TTC549 (cell line): ENCODE data around the gene KIAA1586.
"Not testable (repeated sequence)": the region's sequence is repeated elsewhere in the genome, so short reads cannot be mapped to it uniquely, and the experiment has no call there.

ENCODE experiments used
- FAIRE-seq: peaks from 2 replicates; lab custom pipeline; 2012; peaks lifted over from hg19 to GRCh38; lab: Jason Lieb, UNC

The KIAA1586 gene

DNA sequence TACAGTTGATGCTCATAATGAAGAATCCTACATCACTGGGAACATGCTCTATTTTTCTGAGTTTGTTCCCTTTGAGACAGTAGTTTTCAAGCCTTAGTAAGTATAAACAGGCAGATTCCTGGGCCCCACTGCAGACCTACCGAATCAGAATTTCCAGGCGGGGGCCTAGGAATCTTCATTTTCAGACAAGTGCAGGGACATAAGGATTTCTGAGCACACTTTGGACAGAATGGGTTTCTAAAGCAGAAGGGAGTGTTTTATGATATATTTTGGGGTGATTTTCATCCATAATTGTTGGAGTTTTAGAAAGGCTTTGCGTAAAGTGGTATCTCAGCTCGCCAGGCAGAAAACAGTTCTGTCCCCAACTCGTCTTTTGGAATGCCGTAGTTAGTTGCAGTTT, 1.4 kb downstream of the KIAA1586 start:
- not testable (repeated sequence) for FAIRE-seq

DNA sequence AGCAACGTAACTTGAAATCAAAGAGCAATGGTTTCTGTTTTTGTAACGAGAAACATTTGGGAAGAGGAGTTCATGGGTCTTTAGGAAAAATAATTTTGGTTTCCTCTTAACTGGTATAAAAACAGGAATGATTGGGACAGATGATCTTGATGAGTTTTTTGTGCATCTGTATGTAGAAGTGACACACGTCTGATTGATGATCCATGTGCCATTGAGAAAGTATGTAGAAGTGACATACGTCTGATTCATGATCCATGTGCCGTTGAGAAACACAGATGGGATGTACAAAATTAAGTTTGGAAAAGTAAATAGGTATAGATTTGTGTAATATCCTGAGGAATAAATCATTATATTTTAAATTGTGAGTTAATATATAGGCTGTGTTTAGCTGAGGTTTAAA, 2.1 kb downstream of the KIAA1586 start:
- no peak for FAIRE-seq

DNA sequence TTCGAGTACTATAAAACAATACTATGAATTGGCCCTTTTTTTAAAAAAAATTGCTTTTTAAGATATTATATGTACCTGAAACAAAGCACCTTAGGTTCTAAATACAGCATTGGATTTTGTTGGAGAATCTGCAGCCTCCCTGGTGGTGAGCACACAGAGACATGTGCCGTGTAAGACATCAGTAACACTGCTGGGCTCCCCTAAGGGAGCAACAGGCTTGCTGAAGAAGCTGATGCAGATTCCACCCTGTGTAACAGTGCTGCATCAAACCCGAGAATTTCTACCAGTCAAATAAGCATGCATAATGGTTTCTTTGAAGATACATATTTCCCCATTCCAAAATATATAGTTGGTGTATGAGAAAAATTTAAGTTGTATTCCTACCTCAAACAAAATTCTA, 17.4 kb downstream of the KIAA1586 start:
- no peak for FAIRE-seq

DNA sequence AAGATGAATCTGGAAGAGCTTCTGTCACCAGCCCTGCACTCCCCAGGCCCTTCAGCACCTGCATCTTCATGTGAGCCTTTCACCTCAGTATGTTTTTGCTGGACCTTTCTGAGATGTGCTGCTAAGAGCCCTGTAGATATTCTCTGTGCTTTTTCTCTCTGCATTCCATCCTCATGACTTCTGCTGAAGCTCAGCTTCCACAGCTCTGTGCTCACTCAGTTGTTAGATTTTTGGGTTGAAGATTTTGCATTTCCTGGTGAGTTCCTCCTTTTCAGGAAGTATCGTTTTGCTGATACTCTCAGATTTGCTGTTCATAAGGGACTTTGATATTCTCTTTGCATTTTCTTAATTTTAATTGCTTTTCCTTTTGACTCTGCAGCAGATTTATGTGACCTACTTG, 18.3 kb downstream of the KIAA1586 start:
- FAIRE-seq, result no peak

DNA sequence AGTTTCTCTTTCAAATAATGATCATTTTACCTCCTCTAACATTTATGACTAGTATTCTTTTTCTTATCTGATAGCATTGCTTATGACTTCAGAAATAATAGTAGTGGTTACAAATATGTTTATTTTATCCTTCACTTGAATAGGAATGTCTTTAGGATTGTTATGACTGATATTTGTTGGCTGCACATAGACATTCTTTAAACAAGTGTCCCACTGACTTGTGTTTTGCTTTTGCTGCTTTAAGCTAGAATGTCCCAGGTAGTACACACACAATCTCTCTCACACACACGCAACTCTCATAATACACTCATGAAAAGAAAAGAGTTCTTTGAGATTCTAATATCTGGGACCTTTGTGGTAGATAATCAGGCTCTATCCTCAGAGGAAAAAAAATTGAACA, 21.6 kb downstream of the KIAA1586 start:
- no peak for FAIRE-seq

DNA sequence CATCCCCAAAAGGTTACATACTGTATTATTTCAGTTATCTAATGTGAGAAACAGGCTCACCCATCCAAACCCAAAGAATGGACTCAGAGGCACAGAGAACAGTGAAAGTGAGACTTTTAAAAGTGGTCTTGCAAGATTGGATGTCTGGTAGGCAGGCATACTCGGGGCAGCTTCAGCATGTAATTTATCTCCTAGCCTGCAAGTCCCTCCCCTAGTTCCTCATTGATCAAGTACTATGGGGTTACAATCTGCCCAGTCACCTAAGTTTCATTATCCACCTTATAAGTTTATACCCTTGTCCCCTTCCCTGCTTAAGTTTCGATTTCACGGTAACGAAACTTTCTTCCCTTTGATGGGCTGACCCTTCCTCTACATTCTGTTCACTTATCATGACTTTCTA, 22.7 kb downstream of the KIAA1586 start:
- FAIRE-seq, result no peak

DNA sequence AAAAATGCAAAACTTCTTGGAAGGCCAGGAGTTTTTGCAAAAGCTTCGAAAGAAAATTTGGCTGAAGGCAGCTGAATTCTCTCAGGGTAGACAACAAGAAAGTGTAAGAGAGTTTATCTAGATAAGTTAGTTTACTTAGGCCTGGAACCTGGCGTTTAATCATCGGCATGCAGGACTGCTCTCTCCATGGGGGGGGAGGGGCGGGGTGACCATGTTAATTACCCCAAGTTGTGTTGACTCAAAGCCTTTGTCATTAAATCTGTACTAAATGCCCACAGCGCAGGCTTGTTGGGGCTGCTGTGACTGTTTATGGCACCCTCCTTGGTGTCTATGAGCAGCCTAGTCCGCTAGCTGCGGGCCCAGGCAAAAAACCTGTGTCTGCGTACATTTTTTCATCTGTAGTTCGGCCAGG, 23.4 kb downstream of the KIAA1586 start:
- no peak for FAIRE-seq

DNA sequence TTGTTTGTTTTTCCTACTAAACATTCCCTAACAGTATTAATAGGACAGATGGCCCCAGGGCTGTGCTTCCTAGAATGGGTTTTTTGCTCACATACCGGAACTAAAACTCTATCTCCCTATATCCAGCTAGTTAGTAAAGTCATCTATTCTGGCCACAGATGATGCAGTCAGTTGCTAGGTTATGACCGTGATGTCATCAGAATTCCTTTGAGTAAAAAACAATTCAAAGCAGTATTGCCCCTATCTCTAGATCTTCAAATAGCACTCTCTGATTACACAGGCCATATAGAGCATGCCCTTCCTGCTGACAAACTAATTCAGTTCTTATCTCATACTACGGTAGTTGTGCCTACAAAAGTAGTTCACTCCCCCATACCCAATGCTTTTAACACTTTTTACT, 25.6 kb downstream of the KIAA1586 start:
- no peak for FAIRE-seq

DNA sequence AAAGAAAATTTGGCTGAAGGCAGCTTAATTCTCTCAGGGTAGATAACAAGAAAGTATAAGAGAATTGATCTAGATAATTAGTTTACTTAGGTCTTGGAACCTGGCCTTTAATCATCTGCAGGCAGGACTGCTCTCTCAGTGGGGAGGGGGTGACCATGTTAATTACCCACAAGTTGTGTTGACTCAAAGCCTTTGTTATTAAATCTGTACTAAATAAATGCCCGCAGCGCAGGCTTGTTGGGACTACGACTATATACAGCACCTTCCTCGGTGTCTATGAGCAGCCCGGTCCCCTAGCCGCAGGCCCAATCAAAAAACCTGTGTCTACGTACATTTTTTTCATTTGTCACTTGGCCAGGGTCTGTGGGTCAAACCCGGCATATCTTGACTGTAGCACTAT, 27.9 kb downstream of the KIAA1586 start:
- no peak for FAIRE-seq

DNA sequence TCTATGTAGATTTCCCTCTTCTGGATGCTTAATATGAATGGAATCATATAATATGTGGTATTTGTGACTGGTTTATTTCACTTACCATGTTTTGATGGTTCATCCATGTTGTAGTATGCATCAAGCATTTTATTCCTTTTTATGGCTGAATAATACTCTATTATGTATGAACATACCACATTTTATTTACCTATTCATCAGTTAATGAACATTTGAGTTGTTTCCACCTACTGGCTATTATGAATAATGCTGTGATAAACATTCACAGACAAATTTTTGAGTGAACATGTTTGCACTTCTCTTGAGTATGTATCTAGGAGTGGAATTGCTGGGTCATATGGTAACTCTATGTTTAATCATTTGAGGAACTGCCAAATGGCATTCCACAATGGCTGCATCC, 28.6 kb downstream of the KIAA1586 start:
- no peak for FAIRE-seq

DNA sequence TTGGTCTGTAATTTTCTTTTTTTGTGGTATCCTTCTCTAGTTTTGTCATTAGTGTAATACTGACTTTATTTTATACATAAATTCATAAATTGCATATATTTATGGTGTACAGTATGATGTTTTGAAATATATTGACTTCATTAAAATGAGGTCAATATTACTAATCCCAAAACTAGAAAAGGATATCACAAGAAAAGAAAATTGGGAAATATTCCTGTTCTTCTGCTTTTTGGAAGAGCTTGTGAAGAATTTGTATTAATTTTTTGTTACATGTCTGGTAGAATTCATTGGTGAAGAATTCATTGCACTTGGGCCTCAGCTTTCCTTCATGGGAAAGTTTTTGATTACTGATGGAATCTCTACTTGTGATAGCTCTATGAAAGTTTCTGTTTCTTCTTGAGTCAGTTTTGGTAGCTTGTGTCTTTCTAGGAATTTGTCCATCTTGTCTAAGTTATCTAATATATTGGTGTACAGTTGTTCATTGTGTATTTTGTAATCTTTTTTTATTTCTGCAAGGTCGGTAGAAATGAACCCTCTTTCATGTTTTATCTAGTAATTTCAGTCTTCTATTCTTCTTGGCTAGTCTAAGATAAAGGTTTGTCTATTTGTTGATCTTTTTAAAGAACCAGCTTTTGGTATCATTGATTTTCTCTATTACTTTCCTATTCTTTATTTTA, 32.2 kb downstream of the KIAA1586 start:
- no peak for FAIRE-seq

DNA sequence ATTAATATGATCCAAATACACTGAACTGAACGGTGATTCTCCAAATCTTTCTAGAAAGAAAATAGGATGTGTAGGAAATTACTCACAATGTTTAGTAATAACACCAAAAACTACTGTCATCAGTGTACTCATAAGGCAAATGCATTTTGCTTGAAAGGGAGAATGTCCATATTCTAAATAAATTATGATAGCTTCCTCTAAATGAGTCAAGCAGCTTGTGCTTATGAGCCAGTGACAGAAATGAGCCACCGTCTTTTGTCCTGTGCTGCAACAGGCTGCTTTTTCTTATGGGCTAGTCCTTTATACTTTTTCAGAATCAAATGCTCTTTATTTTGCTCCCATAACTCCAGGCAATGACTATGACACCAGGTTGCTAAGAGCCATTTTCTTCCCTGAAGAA, 39.0 kb downstream of the KIAA1586 start:
- no peak for FAIRE-seq

DNA sequence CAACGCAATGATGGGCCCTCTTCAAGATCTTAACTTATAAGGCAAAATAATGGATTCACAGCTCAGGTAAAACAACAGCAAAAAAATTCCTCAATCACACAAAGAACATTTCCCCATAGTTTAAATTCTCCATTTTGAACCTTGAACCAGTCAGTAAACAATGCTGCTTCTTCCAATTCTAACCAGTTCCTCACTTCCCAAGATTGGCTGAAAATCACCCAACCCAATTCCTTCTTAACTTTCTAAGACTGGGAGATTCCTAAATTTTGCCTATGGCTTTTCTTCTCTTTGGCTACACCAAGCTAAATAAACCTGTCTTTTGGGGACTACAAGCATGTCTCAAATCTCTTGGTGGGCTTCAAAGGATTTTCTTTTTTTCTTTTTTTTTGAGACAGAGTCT, 40.4 kb downstream of the KIAA1586 start:
- FAIRE-seq, result no peak

DNA sequence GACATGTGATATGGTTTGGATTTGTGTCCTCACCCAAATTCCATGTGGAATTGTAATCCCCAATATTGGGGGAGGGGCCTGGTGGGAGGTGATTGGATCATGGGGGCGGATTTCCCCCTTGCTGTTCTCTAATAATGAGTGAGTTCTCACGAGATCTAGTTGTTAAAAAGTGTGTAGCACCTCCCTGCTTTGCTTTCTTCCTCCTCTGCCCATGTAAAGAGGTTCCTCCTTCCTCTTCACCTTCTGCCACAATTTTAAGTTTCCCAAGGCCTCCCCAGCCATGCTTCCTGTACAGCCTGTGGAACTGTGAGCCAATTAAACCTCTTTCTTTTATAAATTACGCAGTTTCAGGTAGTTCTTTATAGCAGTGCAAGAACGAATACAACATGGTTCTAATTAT, 41.4 kb downstream of the KIAA1586 start:
- FAIRE-seq, result no peak

DNA sequence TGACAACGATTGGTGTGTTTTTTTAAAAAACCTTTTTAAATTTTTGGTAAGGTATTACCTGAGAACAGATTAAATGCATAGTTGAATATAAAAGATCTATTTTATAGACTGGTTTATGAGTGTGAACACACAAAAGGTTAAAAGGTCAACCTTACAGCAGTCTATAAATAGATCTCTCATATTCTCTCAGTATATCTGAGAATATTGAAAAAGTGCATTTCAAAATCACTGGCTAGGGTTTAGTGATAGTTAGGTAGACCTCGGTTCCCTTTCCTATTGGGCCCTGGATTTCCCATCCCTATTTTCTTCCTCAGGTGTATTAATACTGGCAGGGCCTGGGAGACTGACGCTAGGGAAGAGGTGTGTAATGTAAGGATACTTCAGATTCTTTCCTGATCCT, 42.8 kb downstream of the KIAA1586 start:
- no peak for FAIRE-seq

DNA sequence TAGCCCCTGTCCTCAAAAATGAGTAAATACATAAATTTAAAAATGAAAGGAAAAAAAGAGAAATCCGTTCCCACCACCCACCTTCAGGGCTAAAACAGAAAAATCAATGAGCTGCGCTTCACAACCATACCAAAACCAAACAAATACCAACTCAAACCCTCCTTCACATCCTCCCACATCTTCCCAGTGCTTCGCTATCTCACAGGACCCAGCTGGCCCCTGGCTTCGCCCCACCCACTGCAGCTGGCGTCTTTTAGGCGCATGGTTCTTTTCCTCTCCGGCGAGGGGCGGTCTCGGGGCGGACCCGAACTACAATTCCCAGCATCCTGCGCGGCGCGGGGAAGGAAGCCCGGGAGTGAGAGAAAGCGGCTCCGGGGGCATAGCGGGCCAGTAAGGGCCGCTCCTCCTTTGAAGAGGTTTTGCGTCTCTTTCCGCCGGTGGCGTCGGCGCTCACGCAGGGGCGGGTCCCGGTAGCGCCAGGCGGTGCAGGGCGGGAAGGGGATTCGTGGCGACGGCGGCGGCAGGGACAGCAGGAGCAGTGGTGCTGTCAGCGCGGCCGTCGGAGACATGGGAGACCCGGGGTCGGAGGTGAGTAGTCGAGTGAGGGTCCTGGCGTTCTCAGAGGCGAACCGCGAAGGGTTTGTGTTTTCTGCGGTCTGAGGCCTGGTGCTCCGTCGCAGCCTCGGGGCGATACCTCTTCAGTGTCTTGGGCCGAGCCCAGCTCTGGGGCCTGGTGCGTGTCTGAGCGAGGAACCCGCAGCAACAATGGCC, 43.4 kb downstream of the KIAA1586 start, which contains the start of gene ZNF451:
ZNF451 (plus strand) TSS at position 502 of the 771 bp plus-strand sequence; CDS start at position 568, 66 bp downstream.
- FAIRE-seq, result peak; percentile 91

DNA sequence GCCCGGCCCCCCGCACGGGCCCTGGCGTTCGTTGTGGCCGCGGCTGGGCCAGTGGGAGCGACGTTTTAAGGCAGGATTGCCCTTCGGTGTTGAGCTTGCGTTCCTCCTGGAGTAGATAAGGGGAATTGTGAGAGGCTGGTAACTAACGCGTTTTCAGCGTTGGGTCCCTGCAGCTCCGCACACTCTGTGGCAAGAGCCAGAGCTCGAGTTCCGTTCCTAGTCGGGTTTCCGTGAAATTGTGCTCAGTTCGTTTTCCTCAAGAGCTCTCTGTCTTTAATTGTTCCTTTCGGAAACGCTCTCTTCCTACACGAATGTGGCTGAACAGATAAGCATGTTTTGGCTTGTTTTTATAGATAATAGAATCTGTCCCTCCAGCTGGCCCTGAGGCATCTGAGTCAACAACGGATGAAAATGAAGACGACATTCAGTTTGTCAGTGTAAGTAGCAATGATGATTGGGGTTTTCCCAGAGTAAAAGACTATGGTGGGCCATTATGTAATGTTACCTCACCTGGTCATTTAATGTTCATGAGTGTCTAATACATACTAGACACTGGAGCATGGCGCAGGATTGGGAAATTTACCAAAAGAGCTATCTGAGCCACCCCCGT, 44.1 kb downstream of the KIAA1586 start:
- FAIRE-seq, result not testable (repeated sequence)

DNA sequence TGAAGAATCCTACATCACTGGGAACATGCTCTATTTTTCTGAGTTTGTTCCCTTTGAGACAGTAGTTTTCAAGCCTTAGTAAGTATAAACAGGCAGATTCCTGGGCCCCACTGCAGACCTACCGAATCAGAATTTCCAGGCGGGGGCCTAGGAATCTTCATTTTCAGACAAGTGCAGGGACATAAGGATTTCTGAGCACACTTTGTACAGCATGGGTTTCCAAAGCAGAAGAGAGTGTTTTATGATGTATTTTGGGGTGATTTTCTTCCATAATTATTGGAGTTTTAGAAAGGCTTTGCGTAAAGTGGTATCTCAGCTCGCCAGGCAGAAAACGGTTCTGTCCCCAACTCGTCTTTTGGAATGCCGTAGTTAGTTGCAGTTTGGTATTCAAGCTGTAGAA, 44.9 kb downstream of the KIAA1586 start:
- not testable (repeated sequence) for FAIRE-seq

DNA sequence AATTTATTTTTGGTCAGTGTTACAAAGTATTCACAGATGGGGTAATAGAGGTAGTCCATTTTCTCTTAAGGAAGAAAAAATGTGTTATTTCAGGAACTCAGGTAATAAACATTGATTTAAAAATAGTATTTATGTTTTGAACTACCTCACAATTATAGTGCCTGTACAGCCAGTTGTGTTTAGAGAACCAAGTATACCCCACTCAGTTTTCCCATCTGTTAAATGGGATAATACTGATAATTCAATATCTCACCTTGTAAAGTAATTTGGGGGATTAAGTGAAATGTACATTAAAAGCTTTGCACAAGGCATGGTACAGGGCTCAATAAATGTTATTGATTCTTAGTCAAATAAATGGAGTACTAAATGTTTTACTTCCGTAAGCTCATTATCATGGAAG, 48.2 kb downstream of the KIAA1586 start:
- FAIRE-seq, result no peak

DNA sequence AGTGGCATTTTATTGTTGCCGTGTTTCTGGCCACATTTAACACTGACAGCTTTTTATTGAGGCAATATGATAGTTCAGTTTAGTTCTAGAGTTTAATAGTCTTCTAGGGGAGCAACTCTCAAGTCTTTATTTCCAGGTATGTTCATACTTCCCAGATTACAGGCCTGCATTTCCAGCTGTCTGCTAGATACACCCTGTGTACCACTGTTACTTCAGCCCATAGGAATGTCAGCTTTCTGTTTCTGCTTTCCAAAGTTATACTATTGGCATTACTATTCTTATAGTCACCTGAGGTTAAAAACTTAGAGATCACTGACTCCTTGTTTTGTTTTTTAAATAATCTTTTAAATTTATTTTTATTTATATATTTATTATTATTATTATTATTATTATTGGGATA, 51.1 kb downstream of the KIAA1586 start:
- FAIRE-seq, result no peak

DNA sequence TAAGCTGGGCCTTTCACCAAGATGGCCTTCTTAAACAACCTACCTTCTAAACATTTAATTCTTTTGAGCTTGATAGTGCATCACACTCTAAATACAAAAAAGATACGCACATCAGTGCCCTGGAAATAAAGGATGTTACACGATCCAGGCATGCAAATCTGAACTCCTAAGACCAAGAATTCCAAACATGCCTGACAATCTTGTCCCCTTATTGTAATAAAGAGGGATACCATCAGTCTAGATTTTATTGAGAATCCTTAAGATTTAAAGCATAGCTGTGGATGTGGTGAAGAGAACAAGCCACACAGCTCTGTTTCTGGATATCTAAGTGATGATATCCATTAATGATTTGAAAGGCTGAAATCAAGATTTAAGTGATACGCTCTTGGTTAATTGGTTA, 56.5 kb downstream of the KIAA1586 start:
- no peak for FAIRE-seq

DNA sequence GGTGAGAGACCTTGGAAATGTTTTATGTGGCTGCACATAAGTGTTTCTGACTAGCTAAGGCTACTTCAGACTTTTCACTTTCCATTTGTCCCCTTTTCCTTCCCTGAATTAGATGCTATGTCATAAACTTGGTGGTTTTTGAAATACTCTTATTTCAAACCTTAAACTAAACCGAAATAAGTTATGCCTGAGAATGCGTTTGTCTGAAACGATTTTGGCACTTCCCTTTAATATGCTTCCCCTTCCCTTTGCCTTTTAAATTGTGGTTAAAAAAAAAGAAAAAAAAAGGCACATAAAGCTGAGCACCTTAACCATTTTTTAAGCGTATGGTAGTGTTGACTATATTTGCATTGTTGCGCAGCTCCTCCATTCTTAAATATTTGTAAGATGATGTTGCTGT, 57.8 kb downstream of the KIAA1586 start:
- FAIRE-seq, result no peak
